Dedifferentiated amniotic fluid mesenchymal stem cell (primary cell): Measurements from ENCODE around the gene BYSL.

Source experiments
- DNase-seq: peaks from one replicate; pipeline ENCODE4 v3.0.0-alpha.2; 2016; ENCODE audit errors: extremely low spot score

Gene BYSL

GRCh38 chr6:41914869-41915530, 6.3 kb upstream of the BYSL start:
- no peak for DNase-seq

GRCh38 chr6:41917528-41917927, 3.8 kb upstream of the BYSL start:
- DNase-seq: peak; percentile 90

DNA sequence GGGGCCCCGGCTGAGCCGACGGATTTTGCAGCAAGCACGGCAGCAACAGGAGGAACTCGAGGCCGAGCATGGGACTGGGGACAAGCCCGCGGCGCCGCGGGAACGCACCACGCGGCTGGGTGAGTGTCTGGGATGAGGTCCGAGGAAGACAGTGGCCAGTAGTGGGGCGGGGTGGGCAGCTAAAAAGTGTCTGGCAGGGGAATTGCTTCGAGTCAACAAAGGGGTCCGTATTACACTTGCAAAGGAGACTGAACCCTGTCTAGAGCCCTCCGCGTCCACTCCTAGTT, 356 bp downstream of the BYSL start:
- DNase-seq: no peak

- no peak for DNase-seq
Observed at GRCh38 chr6:41922154-41922553, 855 bp downstream of the BYSL start.

DNA sequence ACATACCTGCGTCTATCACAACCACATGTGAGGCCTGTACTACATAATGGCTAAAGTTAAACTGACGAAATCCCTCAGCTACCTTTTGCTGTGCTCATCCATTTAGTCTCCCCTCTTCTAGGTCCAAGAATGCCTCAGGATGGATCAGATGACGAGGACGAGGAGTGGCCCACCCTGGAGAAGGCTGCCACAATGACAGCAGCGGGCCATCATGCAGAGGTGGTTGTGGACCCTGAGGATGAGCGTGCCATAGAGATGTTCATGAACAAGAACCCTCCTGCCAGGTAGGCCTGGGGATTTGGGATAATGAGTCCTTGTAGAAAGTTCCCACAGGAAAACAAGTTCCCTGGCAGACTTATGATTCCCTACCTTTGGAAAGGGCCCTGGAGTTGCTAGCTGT, 6.0 kb downstream of the BYSL start:
- no peak for DNase-seq

GRCh38 chr6:41929924-41930323, 8.6 kb downstream of the BYSL start:
- DNase-seq: no peak

DNA sequence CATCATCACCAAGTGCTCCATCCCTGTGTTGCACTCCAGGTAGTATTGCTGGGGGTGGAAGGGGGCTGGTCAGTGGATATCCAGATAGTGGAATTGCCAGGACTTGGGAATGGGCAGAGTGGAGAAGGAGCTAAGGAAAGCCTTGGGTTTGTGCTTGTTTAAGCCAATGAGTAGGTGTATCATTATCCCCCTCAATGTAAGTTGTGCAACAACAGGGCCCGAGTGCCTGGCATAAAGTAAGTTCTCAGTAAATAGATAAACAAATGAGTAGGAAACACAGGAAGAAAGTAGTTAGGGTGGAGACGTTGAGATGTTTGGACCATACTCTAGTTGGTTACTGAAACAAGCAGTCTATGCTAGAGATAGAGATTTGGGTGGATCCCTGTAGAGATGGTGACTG, 10.5 kb downstream of the BYSL start:
- DNase-seq: no peak

- no peak for DNase-seq
Observed at GRCh38 chr6:41932378-41932777, 11.1 kb downstream of the BYSL start.

DNA sequence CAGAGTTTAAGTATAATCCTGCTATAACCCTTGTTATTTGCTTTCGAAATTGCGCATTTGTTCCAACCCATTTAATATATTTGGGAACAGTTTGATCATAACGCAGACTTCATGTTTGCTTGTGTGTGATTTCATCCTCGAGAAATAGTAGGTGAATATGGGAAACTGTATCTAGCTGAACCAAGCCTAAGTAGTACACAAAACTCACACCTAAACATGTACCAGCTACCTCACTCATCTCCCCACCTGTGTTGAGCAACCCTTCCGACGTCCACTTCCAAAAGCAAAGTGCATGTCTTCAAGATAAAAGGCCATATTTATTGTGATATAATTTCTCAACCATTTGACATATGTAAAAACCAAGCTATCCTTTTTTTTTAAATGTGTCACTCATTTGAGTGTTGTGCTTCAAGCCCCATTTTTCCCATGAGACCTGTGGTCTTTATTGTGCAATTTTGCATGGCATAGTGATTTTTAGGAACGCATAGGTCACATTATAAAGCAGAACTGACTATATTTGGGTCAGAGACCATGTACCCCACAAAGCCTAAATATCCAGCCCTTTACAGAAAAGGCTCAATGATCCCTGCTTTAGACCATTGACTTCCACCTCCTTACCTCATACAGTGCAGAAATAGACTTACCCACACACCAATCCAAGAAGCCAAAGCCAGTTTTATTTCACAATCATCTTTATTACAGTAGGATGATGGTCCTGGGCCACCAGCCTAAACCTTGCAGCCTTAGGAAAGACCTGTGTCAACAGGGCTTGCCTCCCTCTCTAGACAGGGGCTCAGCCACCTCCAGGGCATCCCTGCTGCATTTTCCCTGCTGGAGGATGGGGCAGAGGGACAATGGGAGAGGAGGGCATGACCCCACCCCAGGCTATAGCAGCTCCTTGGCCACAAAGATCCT, 13.2 kb downstream of the BYSL start:
- no peak for DNase-seq

- DNase-seq: no peak
Observed at GRCh38 chr6:41935193-41935574, 13.9 kb downstream of the BYSL start.

GRCh38 chr6:41935685-41936072, 14.4 kb downstream of the BYSL start:
- no peak for DNase-seq

DNA sequence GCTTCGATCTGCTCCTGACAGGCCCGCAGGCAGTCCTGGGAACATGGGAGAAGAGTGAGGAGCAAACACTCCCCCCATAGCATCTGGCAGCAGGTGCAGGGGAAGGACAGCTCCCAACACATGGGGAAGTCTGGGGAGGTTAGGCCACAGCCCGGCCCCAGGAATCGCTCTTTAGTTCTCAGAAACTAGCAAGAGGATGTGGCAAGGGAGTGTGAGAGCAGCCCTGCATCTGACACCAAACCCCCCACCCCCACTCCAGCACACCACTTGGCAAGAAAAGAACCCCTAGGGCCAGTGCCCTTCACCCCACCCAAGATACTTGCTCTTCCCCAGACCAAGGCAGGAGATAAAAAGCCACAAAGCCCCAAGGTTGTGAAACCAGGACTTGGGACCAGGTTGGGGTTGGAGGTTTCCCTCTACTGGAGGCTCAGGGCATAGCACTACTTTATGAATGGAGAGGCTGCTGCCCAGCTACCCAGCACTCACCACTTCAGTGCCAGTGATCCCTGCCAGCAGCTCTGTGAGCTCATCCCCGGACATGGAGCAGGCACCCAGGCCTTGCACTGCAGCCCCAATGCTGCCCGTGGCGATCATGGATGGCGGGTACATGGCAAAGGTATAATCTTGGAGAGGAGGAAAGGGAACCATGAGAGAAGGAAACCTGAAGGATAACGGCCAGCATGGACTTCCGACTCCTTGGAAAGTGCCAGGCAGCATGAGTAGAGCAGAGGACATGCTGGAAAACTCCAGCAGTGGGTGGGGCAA, 15.0 kb downstream of the BYSL start:
- peak; percentile 82 for DNase-seq

- DNase-seq: no peak
Observed at GRCh38 chr6:41937472-41937860, 16.2 kb downstream of the BYSL start.

GRCh38 chr6:41937861-41938574, 16.7 kb downstream of the BYSL start:
- no peak for DNase-seq

- no peak for DNase-seq
Observed at GRCh38 chr6:41938590-41939175, 17.4 kb downstream of the BYSL start.

DNA sequence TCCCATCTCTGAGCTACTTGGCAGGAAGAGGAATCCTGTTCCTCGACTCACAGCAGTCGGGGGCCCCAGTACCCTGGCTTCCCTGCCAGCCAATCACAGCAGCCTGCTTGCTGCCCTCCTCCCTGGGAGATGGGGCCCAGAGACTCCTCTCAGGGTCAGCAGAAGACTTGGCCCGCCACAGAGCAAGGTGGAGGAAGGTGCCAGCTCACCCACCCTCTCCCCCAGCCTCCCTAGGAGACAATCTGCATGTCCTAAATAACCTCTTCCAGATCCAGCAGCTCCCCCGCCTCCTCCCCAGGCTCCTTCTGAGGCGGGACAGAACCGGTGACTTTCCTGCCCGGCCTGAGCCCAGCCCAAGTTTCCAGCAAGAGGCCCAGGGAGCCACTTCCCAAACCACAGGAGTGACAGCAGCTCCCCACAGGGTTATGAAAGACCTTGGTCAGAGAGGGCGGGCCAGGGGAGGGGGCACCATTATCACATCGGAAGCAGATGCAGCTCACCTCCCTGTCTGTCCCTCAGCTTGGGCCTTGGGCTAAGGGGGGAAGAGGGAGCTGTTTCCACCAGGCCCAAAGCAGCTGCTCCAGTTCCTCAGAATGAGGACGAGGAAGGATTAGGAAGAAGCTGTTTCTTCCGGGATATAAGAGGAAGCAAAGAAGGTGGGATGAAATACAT, 18.0 kb downstream of the BYSL start:
- DNase-seq: peak; percentile 36

GRCh38 chr6:41939848-41940758, 18.8 kb downstream of the BYSL start:
- peak; percentile 25 for DNase-seq

- no peak for DNase-seq
Observed at GRCh38 chr6:41940759-41941279, 19.5 kb downstream of the BYSL start.

DNA sequence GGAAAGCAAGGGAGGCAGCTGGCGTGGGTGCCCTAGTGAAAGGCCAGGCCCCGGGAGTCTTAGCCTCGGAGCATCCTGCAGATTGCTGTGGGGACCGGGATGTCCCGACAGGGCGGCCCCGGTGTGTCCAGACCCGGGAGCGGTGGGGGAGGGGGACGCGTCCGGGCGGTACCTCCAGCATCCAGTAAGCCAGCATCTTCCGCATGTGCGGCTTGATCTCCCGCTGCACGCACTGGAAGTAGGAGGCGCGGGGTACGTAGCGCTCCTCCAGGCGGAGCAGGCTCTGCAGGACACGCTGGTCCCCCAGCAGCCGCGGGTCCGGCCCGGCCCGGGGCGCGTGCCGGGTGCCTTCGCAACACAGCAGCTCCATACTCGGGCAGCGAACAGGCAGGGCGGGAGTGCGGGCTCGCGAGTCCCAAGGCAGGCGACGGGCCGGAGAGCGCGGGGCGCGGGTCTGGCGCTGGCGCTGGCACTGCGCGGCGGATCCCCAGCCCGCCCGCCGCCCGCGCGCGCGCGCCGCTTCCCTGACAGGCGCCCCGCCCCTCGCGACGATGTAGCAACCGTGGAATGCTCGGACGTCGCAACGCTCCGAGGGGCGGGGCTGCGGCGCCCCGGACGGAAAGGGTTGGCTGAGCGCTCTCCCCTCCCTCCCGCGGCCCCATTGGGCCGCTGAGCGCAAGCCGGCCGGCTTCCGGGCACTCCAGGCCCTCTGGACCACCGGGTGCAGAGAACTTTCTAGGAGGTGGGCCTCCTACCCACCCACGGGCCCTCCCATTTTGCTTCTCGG, 20.2 kb downstream of the BYSL start, which contains the start of gene CCND3:
TSS of gene CCND3 (minus strand) at position 529 of the 787 bp plus-strand sequence. CDS start at position 370, 159 bp downstream.
- peak; percentile 87 for DNase-seq
